Stimulated activated CD4-positive, alpha-beta T cell treated with anti-CD3 and anti-CD28 coated beads, Interleukin-1b, Interleukin-23, amount 100 ng/mL, for 1 hour (primary cell): ENCODE data around the gene TMEM40.
"Not testable (repeated sequence)": the region's sequence is repeated elsewhere in the genome, so short reads cannot be mapped to it uniquely, and the experiment has no call there.

Experiments
- DNase-seq, 2 donors: peaks; one replicate each; pipeline ENCODE4 v3.0.0-alpha.2; 2020; ENCODE audit warnings: low read depth in 2 of 2

Gene TMEM40

GRCh38 chr3:12751571-12751970 lies 7.5 kb downstream of the TMEM40 start:
- DNase-seq: no peak

DNA sequence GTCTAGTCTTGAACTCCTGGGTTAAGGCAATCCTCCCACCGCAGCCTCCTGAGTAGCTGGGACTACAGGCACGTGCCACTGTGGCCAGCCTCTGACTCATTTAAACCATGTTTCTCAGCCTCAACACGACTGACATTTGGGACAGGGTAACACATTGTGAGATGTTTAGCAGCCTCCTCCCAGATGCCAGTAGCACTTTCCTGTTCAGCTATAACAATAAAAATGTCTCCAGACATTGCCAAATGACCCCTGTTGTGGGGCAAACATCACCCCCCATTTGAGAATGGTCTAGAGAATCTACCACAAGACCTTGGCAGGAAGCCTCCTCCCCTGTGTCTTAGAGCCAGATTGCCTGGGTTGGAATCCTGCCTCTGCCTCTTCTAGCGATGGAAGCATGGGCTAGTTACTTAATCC lies 8.4 kb downstream of the TMEM40 start:
- DNase-seq: no peak

GRCh38 chr3:12750223-12750622 lies 8.8 kb downstream of the TMEM40 start:
- no peak for DNase-seq

- DNase-seq: no peak
Measured at GRCh38 chr3:12748477-12748876, 10.6 kb downstream of the TMEM40 start.

- no peak for DNase-seq
Measured at GRCh38 chr3:12746419-12746818, 12.6 kb downstream of the TMEM40 start.

- no peak for DNase-seq
Measured at GRCh38 chr3:12744326-12744725, 14.7 kb downstream of the TMEM40 start.

DNA sequence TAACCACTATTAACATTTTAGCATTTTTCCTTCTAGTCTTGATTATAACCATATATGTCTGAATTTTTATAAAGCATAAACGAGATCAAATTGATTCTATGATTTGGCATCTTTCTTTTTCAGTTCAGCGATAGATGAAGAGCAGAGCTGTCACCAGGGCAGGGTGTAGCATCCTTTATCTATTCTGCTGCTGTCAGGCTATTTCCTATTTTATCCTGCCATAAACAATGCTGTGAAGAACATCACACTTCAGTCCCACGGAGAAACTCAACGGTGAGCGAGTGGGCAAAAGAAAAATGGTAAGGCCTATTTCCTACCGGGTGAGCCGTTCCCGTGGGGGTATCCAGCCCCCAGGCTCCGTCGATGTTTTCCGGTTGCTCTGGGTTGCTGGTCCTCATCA lies 15.5 kb downstream of the TMEM40 start:
- no peak for DNase-seq

DNA sequence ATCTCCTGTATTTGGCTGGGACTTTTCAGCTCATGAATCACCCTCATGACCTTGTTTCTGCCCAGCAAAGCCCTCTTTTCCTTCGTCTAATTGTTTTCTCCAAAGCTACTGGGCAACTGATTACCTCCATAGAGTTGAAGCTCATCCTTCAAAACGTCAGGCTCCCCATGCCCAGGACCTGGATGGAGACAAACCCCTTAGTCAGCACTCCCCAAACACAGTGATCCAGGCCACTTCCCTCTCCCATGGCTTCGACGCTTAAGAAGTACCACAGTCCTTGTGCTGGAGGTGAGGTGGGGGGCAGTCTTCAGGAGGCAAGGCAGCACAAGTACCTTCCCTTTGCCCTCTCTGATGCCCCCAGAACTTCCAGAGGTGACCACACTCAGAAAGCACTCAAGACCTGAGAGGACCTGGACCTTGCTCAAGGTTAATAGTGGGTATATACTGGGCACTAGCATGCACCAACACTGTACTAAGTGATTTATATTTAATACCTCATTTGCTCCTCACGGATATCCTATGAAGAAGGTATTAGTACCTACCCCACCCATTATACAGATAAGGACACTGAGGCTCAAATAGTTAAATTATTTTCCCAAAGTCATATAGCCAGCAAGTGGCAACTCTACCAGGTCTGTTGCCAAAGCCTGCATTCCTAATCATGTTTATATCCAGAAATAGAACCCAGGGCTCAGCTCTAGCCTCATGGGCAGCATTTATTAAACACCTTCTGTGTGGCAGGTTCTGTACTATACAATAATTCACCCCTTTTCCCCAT lies 16.5 kb downstream of the TMEM40 start:
- no peak for DNase-seq

DNA sequence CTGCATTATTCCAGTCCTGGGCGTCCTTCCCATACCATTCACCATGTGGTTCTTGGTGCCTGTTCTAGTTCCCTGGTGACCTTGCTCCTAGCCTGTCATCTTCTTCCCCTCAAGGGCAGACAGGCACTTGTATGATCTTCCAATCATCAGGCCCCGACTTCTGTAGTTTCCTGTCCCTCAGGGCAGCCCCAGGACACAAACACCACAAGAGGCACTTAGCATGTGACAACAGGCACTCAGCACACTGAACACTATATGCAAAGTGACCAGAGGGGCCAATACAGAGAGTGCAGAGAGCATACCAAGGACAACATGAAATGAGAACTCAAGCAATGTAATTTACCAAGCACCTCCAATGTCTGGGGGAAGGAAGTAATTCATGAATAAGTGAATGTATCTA lies 17.9 kb downstream of the TMEM40 start:
- no peak for DNase-seq

- DNase-seq: no peak
Measured at GRCh38 chr3:12737833-12738232, 21.2 kb downstream of the TMEM40 start.

- DNase-seq: no peak
Measured at GRCh38 chr3:12737319-12737718, 21.7 kb downstream of the TMEM40 start.

GRCh38 chr3:12734960-12735359 lies 24.1 kb downstream of the TMEM40 start:
- no peak for DNase-seq

GRCh38 chr3:12733566-12733965 lies 25.5 kb downstream of the TMEM40 start:
- DNase-seq: no peak

DNA sequence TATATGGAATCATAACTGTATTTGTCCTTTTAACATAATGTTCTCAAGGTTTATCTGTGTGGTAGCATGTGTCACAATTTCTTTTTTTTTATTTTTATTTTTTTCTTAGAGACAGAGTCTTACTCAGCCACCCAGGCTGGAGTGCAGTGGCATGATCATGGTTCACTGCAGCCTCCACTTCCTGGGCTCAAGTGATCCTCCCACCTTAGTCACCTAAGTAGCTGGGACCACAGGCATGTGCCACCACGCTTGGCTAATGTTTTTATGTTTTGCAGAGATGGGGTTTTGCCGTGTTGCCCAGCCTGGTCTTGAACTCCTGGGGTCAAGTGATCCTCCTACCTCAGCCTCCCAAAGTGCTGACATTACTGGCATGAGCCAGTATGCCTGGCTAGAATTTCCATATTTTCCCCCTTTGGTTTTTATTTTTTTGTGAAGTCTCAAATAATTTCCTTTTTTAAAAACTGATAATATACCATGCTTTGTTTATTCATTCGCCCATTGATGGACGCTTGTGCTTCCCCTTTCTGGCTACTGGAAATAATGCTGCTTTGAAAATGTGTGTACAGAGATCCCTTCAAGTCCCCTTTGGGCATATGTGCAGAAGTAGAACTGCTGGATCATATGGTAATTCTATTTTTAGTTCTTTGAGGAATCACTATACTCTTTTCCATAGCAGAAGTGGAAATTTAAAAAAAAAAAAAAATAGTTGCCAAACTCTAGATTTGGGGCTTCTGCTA lies 28.4 kb downstream of the TMEM40 start:
- no peak for DNase-seq

- no peak for DNase-seq
Measured at GRCh38 chr3:12729051-12729651, 29.9 kb downstream of the TMEM40 start.

DNA sequence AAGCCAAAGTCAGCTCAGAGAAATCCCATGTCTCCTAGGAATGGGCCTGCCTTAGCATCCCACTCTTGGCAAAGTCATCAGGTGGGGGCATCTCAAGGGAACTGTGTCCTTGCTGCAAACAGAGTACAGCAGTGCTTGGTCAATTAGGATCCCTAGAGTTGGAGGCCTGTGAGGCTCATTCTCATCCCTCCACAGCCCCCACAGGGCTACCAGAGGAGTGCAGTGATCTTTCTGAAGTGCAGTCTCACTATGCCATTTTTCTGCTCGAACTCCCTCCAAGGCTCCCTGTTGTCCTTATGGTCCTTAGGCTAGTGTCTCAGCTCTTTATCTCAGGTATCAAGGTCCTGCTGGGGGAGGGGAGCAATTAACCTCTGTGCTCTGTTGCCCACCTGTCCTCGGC lies 31.1 kb downstream of the TMEM40 start:
- no peak for DNase-seq

- no peak for DNase-seq
Measured at GRCh38 chr3:12727481-12727880, 31.6 kb downstream of the TMEM40 start.

- DNase-seq: no peak
Measured at GRCh38 chr3:12725436-12725835, 33.6 kb downstream of the TMEM40 start.

- DNase-seq: no peak
Measured at GRCh38 chr3:12724794-12725193, 34.3 kb downstream of the TMEM40 start.

GRCh38 chr3:12723362-12723761 lies 35.7 kb downstream of the TMEM40 start:
- not testable (repeated sequence) for DNase-seq

GRCh38 chr3:12722226-12722625 lies 36.8 kb downstream of the TMEM40 start:
- DNase-seq: no peak

- peak; percentile 21 to 45 for DNase-seq
Measured at GRCh38 chr3:12719984-12720898, 38.8 kb downstream of the TMEM40 start.
